ENCODE results near the gene RHBDF1.
"Not testable (repeated sequence)": the region's sequence is repeated elsewhere in the genome, so short reads cannot be mapped to it uniquely, and the experiment has no call there.

Gene RHBDF1

DNA sequence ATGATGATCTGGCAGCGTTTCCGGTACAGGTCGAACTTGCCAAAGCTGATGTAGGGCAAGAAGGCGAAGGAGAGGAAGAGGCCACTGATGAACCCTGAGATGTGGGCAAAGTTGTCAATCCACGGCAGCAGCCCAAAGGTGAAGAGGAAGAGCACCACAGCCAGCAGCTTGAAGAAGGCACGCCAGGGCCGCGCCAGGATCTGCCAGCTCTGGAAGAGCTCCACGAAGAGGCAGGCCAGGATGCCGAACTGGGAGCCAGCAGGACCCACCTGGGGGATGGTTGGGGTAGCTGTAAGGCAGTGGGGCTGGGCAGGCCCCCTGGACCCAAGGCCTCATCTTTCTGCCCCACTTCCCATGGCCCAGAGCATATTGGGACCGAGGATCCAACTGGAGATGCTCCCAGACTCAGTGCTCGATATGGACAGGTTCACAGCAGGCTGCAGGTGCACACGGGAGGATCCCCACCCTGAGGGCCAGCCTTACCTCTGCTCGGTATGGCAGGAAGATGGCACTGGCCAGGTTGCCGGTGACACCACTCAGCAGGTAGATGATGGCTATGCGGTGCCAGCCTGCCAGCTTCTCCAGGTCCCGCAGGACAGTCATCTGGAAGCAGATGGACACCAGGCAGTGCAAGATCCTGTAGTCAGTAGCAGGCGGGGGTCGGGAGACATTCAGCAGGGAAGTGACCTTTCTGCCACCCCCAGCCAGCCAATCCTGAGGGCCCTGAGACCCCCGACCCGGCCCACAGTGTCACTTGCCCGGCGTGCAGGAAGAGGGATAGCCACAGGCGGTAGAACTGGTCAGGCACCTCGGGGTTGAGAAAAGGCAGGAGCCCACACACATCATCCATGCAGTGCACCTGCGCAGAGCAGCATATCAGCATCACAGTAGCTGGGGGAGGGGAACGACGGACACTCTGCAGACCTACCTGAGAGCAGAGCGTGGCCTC, 13.7 kb downstream of the RHBDF1 start:
- DNase-seq, result no peak

DNA sequence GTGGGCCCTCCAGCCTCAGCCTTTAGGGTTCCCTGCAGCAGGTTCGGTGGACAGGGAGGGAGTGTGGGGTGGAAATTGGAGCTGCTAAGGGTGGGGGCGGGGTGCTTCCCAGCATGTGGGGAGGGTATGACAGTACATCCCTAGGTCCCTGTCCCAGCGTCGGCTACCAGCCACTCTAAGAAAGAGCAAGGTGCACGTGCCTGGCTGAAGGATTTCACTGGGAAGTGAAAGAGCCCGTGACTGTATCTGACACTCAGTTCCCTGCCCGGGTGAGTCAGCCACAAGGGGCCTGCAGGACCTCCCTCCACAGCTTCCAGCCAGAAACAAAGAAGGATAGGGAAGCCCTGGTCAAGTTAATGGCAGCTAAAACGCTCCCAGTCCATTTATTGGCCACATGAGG, 14.7 kb downstream of the RHBDF1 start:
- DNase-seq, result no peak

DNA sequence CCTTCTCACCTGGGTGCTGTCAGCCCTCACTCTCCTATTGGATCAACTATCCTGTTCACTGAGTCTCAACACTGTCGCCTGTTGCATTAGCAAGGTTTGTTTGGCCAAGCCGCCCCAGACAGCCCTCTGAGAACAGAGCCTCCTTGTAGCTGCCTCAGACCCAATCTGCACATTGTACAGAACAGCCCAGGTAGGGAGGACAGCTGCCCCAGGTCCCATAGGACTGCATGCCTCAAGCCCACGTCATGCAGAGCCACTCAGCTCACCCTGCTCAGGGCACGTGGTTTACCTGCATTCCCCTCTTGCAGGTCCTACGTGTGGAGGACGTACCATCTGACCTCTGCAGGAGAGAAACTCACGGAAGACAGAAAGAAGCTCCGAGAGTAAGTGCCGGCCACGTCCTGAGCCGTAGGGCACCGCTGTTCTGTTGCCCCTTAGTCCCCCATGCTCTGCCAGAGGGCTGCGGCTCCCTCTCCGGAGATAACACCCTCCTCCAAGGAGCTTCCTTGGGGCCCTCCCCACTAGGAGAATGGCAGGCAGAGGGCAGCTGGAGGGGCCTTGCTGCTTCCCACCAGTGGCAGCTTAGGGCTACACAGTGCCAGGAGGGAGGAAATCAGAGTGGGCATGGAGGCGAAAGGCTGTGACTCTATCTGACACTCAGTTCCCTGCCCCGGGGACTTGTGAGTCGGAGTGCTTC, 16.1 kb downstream of the RHBDF1 start:
- no peak for DNase-seq

DNA sequence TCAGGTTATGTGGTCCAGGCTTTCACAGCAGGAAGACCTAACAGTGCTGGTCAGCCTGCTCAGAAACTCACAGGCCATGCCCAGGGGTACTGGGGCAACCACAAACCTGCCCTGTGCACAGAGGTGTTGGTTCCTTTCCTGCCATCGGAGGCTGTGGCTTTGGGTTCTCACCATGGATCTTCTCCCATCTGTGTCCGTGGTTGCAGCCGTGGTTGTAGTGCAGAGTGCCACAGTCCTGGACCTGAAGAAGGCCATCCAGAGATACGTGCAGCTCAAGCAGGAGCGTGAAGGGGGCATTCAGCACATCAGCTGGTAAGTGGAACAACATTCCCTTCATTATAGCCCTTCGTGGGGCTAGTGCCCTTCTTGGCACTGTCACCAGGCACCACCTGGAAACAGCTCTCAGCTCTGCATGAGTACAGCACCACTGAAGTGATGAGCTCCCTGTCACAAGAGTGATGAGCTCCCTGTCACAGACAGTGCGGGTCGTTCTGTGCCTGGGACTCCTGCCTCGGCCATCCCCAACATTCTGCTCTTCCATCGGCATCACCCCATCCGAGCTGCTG, 16.8 kb downstream of the RHBDF1 start:
- DNase-seq, result no peak

DNA sequence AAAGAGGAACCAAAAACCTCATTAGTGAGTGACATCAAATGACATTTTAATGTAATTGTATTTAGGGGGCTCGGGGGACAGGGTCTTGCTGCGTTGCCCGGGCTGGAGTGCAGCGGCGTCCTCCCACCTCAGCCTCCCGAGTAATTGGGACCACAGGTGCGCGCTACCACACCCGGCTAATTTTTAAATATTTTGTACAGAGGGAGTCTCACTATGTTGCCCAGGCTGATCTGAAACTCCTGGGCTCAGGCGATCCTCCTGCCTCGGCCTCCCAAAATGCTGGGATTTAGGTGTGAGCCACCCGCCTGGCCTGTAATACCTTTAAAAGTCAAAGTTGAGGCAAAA, 18.2 kb downstream of the RHBDF1 start:
- no peak for DNase-seq

DNA sequence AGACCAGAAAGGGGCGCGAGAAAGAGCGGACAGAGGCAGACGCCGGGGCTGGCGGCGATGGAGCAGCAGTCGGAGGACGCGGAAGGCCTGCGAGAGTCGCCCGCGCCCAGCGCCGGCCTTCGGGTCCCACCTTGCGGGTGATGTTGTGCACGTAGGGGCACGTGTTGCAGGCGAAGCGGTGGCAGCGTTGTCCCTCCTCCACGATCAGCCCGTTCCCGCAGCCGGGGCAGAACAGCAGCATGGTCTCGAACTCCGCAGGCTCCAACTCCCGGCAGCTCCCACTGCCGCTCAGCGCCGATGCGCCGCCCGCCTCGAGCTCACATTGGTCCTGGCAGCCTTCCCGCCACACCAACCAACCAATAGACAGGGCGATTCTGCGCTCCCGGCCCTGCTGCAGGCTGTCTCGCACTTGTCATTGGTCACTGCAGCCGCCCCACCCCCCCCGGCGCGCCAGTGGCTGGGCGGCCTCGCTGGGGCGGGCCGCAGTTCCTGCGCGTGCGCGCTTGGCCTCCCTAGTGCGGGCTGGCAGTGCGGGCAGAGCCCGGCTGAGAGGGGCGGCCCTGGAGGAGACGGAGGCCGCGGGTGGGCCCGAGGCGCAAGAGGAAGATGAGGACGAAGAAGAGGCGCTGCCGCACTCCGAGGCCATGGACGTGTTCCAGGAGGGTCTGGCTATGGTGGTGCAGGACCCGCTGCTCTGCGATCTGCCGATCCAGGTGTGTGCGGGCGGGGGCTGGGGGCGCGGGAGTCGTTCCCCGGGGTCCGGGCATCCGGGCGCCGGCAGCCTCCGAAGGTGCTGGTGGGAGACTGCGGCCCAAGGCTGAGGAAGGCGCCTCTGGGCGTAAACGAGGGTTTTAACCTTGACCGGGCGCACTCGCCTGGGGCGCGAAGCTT, 18.8 kb downstream of the RHBDF1 start, which contains the start of the genes POLR3K and SNRNP25:
POLR3K (minus strand) TSS at position 263 of the 891 bp plus-strand sequence; CDS start at position 241, 22 bp downstream.
SNRNP25 (plus strand) TSS at position 483 of the 891 bp plus-strand sequence; CDS start at position 672, 189 bp downstream.
- DNase-seq, result peak; percentile 99

DNA sequence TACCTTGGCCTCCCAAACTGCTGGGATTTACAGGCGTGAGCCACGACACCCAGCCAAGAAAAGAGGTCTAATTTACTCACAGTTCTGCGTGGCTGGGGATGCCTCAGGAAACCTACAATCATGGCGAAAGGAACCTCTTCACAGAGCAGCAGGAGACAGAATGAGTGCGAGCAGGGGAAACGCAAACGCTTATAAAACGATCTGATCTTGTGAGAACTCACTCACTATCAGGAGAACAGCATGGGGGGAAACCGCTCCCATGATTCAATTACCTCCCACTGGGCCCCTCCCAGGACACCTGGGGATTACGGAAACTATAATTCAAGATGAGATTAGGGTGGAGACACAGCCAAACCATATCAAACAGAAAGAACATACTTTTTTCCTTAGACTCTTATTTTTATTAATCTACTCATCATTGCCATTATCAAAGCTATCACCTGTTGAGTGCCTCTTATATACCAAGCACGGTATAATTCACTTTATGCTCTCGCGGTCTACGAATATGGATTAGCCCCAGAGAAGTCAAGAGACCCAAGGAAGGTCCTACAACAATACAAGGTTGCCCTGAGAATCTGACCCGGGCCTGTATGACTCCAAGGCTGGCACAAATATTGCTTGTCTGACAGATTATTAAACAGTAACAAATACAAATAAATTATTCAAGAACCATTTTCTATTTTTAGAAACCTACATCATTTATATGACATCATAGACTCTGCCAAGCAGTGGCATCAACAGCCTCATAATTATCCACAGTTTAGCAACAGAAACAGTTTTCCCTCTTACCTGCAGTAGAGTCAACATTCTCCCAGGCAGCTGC, 21.5 kb downstream of the RHBDF1 start:
- no peak for DNase-seq

DNA sequence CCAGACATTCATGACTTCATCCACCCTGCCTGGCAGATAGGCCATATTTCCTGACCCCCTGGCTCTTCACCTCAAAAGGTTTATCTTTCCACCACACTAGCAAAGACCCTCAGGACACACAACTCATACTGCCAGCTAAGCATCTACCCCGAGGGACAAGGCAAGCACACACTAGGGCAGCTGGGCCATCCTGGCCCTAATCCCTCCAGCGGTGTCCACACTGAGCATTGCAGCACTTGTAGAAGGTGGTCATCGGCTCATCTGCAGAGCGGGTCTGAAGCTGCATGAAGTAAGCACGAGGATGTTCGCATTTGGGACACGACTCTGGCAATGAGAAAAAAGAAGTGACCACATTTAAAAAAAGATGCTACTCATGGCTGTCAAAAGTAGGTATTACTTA, 25.2 kb downstream of the RHBDF1 start:
- no peak for DNase-seq

DNA sequence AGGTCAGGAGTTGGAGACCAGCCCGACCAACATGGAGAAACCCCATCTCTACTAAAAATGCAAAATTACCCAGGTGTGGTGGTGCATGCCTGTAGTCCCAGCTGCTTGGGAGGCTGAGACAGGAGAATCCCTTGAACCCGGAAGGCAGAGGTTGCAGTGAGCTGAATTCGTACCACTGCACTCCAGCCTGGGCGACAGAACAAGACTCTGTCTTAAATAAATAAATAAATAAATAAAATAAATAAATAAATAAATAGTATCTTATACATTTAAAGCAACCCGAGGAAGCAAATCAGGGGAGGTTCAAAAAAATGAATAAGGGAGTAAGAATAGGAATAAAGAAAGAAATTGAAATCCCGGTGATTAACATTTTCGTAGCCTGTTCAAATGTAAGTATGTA, 25.9 kb downstream of the RHBDF1 start:
- not testable (repeated sequence) for DNase-seq

DNA sequence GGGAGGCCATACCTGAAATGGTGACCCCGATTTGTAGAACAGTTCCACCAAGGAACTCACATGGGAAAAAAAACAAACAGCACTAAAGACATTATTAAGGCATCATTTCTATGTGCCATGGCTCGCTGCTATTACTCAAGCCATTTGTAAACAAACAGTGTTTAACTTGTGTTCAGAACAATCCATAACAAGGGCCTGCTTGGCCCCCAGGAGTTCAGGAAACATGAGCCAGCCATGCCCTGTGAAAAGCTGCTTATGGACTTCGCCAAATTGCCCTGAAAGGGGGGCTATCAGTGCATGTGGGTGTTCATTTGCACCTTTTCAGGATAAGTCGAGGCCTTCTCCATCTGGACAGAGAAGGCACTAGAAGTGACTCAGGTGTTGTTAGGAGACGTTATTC, 27.0 kb downstream of the RHBDF1 start:
- no peak for DNase-seq

DNA sequence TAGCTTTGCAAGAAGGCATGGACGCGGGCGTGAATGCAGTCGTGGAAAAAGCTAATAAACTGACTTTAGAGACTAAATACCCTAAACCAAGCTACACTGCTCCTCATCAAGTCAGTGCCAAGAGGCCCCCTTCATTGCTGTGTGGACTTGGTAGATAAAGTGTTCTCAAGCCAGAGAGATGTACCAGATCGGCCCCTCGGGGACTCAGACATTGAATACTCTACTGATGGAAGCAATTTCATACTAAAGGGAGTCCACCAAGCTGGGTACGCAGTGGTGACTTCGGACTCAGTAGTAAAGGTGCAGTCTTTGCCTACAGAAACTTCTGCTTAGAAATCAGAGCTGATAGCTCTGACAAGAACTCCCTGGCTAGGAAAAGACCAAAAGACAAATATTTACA, 27.8 kb downstream of the RHBDF1 start:
- no peak for DNase-seq

DNA sequence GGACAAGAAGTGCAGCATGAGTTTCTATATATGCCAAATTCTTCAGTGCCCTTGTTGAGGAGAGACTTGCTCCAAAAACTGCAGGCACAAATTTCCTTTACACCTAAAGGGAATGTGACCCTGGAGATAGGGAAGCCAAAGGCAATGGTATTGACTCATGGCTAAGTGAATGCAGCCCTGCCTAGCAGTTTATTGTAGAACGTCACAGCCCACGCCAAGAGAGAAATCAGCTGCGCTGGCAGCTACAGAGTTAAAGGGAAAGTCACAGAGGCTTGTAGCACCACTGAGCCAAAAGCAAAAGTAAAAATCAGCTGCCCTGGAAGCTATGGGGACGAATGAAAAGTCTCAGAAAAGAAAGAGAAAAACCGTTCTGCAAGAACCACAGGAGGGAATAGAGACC, 29.1 kb downstream of the RHBDF1 start:
- no peak for DNase-seq

DNA sequence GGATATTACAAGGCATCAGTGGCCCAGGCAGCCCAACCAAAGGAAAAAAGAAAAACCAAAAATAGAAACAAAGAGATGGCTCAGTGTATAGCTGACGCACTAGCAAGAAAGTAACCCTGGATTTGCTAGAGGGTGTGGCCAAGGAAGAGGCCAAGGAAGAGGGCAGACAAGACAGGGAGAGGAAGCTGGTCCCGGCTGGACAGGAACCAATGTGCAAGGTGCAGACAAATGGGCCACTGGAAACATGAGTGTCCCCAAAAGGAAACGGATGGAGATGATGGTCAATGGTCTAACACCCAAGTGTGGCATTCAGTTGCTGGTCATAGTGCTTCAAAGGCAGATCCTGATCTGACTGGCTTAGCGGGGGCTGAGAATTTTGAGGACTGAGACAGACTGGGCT, 29.7 kb downstream of the RHBDF1 start:
- DNase-seq, result no peak

DNA sequence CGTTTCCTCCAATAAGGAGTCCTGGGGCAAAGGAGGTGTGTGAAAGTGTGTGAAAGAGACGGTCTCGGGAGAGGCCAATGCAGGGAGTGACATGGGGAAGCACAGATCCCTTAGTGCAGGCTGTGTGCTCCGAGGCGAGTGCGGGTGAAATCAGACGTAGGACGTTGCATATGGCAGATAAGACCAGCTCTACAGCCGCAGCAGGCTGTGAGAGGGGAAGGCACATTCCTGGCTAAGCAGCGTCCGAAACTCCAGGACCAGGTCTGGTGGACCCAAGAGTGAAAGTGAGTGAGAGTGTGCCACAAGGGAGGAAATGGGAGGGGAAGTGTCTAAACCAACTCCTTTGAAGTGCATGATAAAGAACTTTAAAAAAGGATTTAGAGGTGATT, 30.4 kb downstream of the RHBDF1 start:
- no peak for DNase-seq

DNA sequence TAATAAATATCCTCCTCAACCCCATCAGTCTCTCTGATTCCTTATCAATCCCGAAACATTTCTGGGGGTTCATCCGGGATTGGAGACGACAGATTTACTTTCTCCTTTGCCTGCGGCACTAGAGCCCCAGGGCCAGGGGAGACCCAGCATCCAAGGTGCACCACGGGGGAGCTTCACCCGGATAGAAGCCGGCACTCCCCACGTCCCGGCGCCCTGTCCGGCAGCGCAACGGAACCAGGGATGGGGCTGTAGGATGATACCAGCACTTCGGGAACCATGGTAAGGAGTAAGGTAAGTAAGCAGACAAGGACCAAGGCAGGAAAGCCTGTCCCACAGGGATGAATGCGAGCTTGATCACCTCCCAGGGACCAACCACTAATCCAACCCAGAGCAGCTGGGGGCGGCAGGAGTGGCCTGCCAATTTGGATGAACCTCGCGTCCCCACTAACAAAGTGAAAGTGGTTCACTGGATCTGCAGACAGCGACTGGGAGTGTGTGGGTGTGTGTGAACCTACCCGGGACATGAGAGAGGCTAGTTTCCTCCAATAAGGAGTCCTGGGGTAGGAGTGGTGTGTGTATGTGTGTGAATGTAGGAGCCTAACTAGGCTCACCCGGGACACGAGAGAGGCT, 30.9 kb downstream of the RHBDF1 start:
- DNase-seq, result no peak

DNA sequence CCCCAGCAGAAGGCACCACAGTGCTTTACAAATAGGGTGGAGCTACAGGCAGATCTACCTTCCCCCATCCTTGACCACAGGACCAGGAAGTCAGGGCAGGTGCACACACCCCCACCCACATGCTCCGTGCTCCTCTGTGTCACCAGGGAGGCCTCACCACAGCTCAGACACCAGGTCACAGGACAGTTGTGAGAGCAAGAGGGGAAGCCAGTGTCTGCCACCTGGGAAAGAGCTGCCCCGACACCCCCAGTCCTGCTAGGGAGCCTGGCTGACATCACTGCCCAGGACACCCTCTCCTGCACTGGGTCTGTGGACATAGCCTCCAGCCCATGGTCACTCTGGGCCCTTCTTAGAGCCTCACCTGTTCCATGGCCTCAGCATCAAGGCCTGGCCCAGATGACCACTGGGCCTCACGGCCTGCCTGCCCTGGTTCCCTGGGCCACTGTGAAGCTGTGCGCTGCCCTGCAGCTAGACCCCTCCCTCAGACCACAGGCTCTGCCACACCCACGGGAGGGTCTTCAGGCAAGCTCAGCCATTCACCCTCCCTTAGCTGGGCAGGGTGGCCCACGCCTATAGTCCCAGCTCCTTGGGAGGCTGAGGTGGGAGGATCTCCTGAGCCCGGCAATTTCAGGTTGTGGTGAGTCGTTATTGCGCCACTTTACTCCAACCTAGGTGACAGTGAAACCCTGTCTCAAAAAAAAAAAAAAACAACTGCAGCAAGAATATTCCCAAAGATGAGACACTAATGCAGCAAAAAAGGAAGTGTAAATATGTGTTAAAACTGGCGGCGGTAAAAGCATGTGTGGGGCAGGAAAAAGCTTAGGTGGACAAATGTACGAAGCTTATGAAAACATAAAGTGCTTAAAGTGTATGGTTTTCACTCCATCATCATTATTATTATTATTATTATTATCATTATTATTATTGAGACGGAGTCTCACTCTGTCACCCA, 33.2 kb downstream of the RHBDF1 start:
- DNase-seq, result no peak

DNA sequence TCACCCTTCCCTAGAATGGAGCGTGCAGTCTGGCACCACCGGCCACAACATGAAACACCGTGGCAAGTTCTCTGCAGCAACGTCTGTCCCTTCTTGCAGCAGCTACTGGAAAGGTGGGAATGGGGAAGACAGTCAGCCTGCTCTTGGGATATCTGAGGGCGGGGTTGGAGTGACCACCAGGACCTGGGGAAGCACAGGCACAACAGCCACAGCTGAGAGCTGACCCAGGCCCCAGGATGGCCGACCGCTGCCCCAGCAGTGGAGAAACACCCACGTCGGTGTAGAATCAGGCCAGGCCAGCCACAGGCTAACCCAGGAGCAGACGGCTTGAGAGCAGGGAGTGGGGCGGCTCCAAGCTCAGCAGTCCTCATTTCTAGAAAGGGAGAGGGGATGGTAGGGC, 34.2 kb downstream of the RHBDF1 start:
- not testable (repeated sequence) for DNase-seq

DNA sequence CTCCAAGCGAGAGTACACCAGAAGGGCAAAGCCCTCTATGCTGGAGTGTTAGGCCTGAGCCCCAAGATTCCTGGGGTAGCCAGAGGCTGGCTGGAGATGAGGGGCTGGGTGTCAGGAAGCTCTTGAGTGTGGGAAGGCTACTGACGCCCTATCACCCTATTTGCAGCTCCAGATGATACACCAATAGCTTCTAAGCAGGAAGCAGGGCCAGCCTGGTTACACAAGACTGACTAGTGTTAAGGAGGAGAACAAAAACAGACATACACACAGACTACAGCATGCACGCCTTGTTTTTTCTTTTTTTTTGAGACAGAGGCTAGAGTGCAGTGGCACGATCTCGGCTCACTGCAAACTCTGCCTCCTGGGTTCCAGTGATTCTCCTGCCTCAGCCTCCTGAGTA, 34.9 kb downstream of the RHBDF1 start:
- no peak for DNase-seq

DNA sequence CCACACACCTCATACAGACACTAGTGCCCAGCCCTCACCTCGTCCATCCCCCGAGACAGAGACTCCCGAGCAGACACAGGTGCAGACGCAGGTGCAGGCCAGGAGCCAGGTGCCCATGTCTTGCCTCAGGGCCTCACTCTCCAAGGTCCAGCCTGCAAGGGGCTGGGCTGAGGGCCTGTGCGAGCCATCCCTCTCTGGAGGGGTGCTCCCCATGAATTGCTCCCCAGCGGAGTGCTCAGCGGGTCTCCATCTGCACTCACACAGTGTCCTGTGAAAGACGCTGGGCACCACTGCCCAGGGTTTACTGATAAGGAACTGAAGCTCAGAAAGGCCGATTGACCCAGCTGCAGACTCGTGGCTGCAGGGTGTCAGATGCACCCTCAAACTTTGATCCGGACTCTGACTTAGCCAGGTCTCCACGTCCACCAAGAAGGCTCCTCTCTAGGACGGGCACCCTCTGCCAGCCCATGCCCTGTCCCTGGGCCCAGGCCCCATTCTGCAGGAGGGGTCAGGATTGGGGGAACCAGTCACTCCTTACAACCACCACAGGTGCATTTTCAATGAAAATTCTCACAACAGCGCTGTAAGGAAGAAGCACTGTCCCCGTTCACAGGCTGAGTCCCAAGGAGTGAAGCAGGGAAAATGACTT, 36.0 kb downstream of the RHBDF1 start:
- DNase-seq, result no peak

Data from fibroblast of skin of abdomen (primary cell).